K562 (cell line): ENCODE data around the gene GNG14. TPM values are rescaled to one million over a fixed set of nuclear protein-coding genes. Genes with fewer than 3 reads are reported as not detected.

ENCODE experiments used
- ARHGAP35 ChIP-seq: fragments of 450-650 bp; IDR thresholded peaks from 2 replicates; pipeline ENCODE4 v1.6.1; 2018; ENCODE audit not compliant: partially characterized antibody
- CCAR2 ChIP-seq: fragments of 200-400 bp; formaldehyde crosslinking; IDR thresholded peaks from 2 replicates; pipeline ENCODE4 v1.6.1; 2017; ENCODE audit warnings: mild to moderate bottlenecking, low read depth, low read length
- CXXC5 ChIP-seq: fragments of 250-450 bp; sonication (Bioruptor Pico); IDR thresholded peaks from 2 replicates; pipeline ENCODE4 v1.8.0; 2022; ENCODE audit warnings: inconsistent platforms, mild to moderate bottlenecking, moderate library complexity
- DIDO1 ChIP-seq: fragments of 450-650 bp; IDR thresholded peaks from 2 replicates; pipeline ENCODE4 v1.6.1; 2016; ENCODE audit warnings: low read depth, missing biosample characterization, missing genetic modification characterization
- EHMT2 ChIP-seq: fragments of 450-650 bp; IDR thresholded peaks from 2 replicates; pipeline ENCODE4 v1.6.1; 2018; ENCODE audit warnings: antibody characterized with exemption
- ELF1 ChIP-seq: fragments of 200-800 bp; sonication (Bioruptor generic); IDR thresholded peaks from 2 replicates; pipeline ENCODE4 v1.6.1; 2016; ENCODE audit warnings: missing genetic modification characterization, missing compliant biosample characterization
- ETV1 ChIP-seq: fragments of 450-650 bp; conservative IDR thresholded peaks from 2 replicates; pipeline ENCODE4 v1.6.1; 2016; ENCODE audit warnings: missing genetic modification characterization, control low read depth, low read depth, missing compliant biosample characterization
- FOS ChIP-seq: IDR thresholded peaks from 3 replicates; pipeline ENCODE4 v1.6.1; 2011; ENCODE audit not compliant: insufficient read length; ENCODE audit errors: extremely low read depth
- FOXP4 ChIP-seq: sonication (generic); formaldehyde crosslinking; IDR thresholded peaks from 2 replicates; pipeline ENCODE4 v1.8.0; 2022; ENCODE audit warnings: mild to moderate bottlenecking, missing genetic modification reagents, borderline replicate concordance
- ID3 ChIP-seq, 2 experiments: fragments of 250-450 bp in 1 of 2; fragments of 450-650 bp in 1 of 2; sonication (Bioruptor Pico) in 1 of 2; IDR thresholded peaks; 2 replicates each; pipeline versions ENCODE4 v1.6.1 to v1.8.0; 2016 to 2021; ENCODE audit warnings: mild to moderate bottlenecking in 2 of 2, moderate library complexity in 2 of 2, missing compliant biosample characterization in 1 of 2, missing genetic modification characterization in 1 of 2
- KLF6 ChIP-seq: fragments of 250-450 bp; sonication (Bioruptor Pico); IDR thresholded peaks from 2 replicates; pipeline ENCODE4 v1.4.0; 2020; ENCODE audit warnings: mild to moderate bottlenecking, moderate library complexity, borderline replicate concordance
- MCM5 ChIP-seq: fragments of 450-650 bp; IDR thresholded peaks from 2 replicates; pipeline ENCODE4 v1.6.1; 2016; ENCODE audit warnings: low read depth
- POLR2AphosphoS5 ChIP-seq: IDR thresholded peaks from 2 replicates; pipeline ENCODE4 v1.6.1; 2011; ENCODE audit warnings: mild to moderate bottlenecking, low read depth, low read length, moderate library complexity; ENCODE audit not compliant: control insufficient read depth, insufficient read depth
- POLR3G ChIP-seq: IDR thresholded peaks from 2 replicates; pipeline ENCODE4 v1.6.1; 2011; ENCODE audit not compliant: insufficient read length, insufficient replicate concordance; ENCODE audit errors: extremely low read depth
- SUPT5H ChIP-seq: fragments of 450-650 bp; IDR thresholded peaks from 2 replicates; pipeline ENCODE4 v1.6.1; 2016
- TSC22D4 ChIP-seq: fragments of 450-650 bp; IDR thresholded peaks from 2 replicates; pipeline ENCODE4 v1.6.1; 2016; ENCODE audit warnings: missing genetic modification characterization, missing biosample characterization, control low read depth
- ZBTB8A ChIP-seq: fragments of 450-650 bp; IDR thresholded peaks from 2 replicates; pipeline ENCODE4 v1.6.1; 2018; ENCODE audit warnings: mild to moderate bottlenecking, moderate library complexity; ENCODE audit not compliant: partially characterized antibody
- ZNF197 ChIP-seq: fragments of 200-800 bp; sonication (Bioruptor generic); IDR thresholded peaks from 2 replicates; pipeline ENCODE4 v1.6.1; 2016; ENCODE audit warnings: low read depth, missing genetic modification characterization, missing compliant biosample characterization
- ZNF695 ChIP-seq: fragments of 450-650 bp; formaldehyde crosslinking; IDR thresholded peaks from 2 replicates; pipeline ENCODE4 v1.4.0; 2020; ENCODE audit warnings: mild to moderate bottlenecking, moderate library complexity
- ZNF766 ChIP-seq: fragments of 200-800 bp; sonication (Bioruptor generic); conservative IDR thresholded peaks from 2 replicates; pipeline ENCODE4 v1.6.1; 2016; ENCODE audit warnings: missing genetic modification characterization, missing compliant biosample characterization
- ZNF77 ChIP-seq: fragments of 250-450 bp; sonication (Bioruptor Pico); IDR thresholded peaks from 2 replicates; pipeline ENCODE4 v1.5.0; 2020
- ZSCAN29 ChIP-seq: fragments of 450-650 bp; IDR thresholded peaks from 2 replicates; pipeline ENCODE4 v1.6.1; 2017
- polyA plus RNA-seq, 8 experiments: library from polyadenylated mRNA; depleted of rRNA in 4 of 8; stranded (reverse) in 5 of 8; unstranded in 3 of 8; fragments of >200 nt; fragmentation: Nextera tagmentation in 2 of 8; fragmentation: Illumina TruSeq in 1 of 8; extraction: Ambion mirVana in 2 of 8; extraction: Trizol in 1 of 8; gene quantifications; 2 replicates each; pipeline versions ENCODE4 v1.2.1 to v1.2.3, GENCODE V29; 2011 to 2014; ENCODE audit warnings: inconsistent platforms in 1 of 8, missing spikeins in 1 of 8
- total RNA-seq, 7 experiments: library from RNA; depleted of rRNA in 6 of 7; stranded (reverse); fragments of >200 nt in 6 of 7; fragmentation: Illumina TruSeq in 2 of 7; extraction: Trizol in 2 of 7; gene quantifications; 2 replicates each; pipeline versions ENCODE4 v1.2.1 to v1.2.3, GENCODE V29; 2011 to 2021; ENCODE audit warnings: low replicate concordance in 1 of 7
- TF ChIP-seq, protein P1 (sequence below): fragments of 450-650 bp; IDR thresholded peaks from 2 replicates; pipeline ENCODE4 v1.6.1; 2014; ENCODE audit warnings: low read depth, mild to moderate bottlenecking, moderate library complexity, borderline replicate concordance
- TF ChIP-seq, protein P2 (sequence below): fragments of 450-650 bp; formaldehyde crosslinking; IDR thresholded peaks from 2 replicates; pipeline ENCODE4 v1.4.0; 2022; ENCODE audit warnings: missing genetic modification characterization

GNG14 gene
- total and polyA plus RNA-seq, 9 of the 15 experiments (the other 6 are each of a cell fraction or from before 2014, with no cell fraction given): not detected

GRCh38 chr19:12722566-12723380 is 35.0 kb downstream of the GNG14 start (continued):
- TF ChIP-seq EHMT2 (no peak), ZNF197 (CRISPR knock-in tag) (peak; percentile 48; the same call in 1 of the 2 replicates), ZNF766 (CRISPR knock-in tag) (peak; percentile 79; the same call in 1 of the 2 replicates), ARHGAP35 (no peak), FOXP4 (CRISPR knock-in tag) (0 out of 2 replicates have a peak, but pooled peaks have one; percentile 47), FOS (peak; percentile 43), CXXC5 (CRISPR knock-in tag) (peak; percentile 91), ZNF695 (no peak), KLF6 (CRISPR knock-in tag) (0 out of 2 replicates have a peak, but pooled peaks have one; percentile 52), POLR3G (no peak), POLR2AphosphoS5 (peak; percentile 77; the same call in 1 of the 2 replicates), ZNF77 (CRISPR knock-in tag) (no peak), DIDO1 (tag) (peak; percentile 93), CCAR2 (no peak), ETV1 (peak; percentile 90), ELF1 (tag) (peak; percentile 69), MCM5 (no peak), TSC22D4 (tag) (no peak), ZSCAN29 (no peak), ZBTB8A (no peak), SUPT5H (peak; percentile 84), ID3 (CRISPR knock-in tag; IDR thresholded peaks at IDR 0.05) (no peak), ID3 (tag; IDR thresholded peaks at IDR 0.05) (0 out of 2 replicates have a peak, but pooled peaks have one; percentile 12)
- TF ChIP-seq, protein P1, sequence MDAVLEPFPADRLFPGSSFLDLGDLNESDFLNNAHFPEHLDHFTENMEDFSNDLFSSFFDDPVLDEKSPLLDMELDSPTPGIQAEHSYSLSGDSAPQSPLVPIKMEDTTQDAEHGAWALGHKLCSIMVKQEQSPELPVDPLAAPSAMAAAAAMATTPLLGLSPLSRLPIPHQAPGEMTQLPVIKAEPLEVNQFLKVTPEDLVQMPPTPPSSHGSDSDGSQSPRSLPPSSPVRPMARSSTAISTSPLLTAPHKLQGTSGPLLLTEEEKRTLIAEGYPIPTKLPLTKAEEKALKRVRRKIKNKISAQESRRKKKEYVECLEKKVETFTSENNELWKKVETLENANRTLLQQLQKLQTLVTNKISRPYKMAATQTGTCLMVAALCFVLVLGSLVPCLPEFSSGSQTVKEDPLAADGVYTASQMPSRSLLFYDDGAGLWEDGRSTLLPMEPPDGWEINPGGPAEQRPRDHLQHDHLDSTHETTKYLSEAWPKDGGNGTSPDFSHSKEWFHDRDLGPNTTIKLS: peak; percentile 79; the same call in 1 of the 2 replicates
- TF ChIP-seq, protein P2, sequence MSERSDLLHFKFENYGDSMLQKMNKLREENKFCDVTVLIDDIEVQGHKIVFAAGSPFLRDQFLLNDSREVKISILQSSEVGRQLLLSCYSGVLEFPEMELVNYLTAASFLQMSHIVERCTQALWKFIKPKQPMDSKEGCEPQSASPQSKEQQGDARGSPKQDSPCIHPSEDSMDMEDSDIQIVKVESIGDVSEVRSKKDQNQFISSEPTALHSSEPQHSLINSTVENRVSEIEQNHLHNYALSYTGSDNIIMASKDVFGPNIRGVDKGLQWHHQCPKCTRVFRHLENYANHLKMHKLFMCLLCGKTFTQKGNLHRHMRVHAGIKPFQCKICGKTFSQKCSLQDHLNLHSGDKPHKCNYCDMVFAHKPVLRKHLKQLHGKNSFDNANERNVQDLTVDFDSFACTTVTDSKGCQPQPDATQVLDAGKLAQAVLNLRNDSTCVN (CRISPR knock-in tag): no peak
